ENCODE data around the gene NOS3. TPM values are rescaled to one million over a fixed set of nuclear protein-coding genes. Genes with fewer than 3 reads are reported as not detected.

NOS3 gene
- total RNA-seq, 1 donor from 2014 or later, result 0.74 TPM

GRCh38 chr7:150977382-150978125 is 13.3 kb upstream of the NOS3 start:
- peaks cover 14% of the 10 kb centered on the region for H3K4me1 Mint-ChIP-seq (ENCODE audit: low read depth)
- H3K4me3 Mint-ChIP-seq (ENCODE audit: low read depth), result peak overlapping the region; percentile 80
- H3K27ac Mint-ChIP-seq, result no peak overlapping the region
- DNase-seq (ENCODE audit: low spot score, unreplicated experiment), result no peak
- no peaks in the 10 kb centered on the region for H3K36me3 Mint-ChIP-seq (ENCODE audit: insufficient read depth)
- no peaks in the 10 kb centered on the region for H3K9me3 Mint-ChIP-seq (ENCODE audit: low read depth)
- peaks cover 60% of the 10 kb centered on the region for H3K27me3 Mint-ChIP-seq
- no peak for TF ChIP-seq CTCF (IDR thresholded peaks at IDR 0.05; ENCODE audit: unreplicated experiment)

- Mint-ChIP-seq H3K9me3 (ENCODE audit: low read depth) (no peaks in the 10 kb centered on the region), H3K4me1 (ENCODE audit: low read depth) (peaks cover 14% of the 10 kb centered on the region), H3K4me3 (ENCODE audit: low read depth) (peak within 1 kb of the TSS; percentile 80), H3K36me3 (ENCODE audit: insufficient read depth) (no peaks in the 10 kb centered on the region), H3K27me3 (peaks cover 60% of the 10 kb centered on the region), H3K27ac (peak within 1 kb of the TSS; percentile 90)
- no peak for TF ChIP-seq CTCF (IDR thresholded peaks at IDR 0.05; ENCODE audit: unreplicated experiment)
- DNase-seq (ENCODE audit: low spot score, unreplicated experiment), result peak; percentile 56
Observed at GRCh38 chr7:150978126-150978789, 12.6 kb upstream of the NOS3 start, which contains the start of gene KCNH2. Gene KCNH2 (minus strand): TSS chr7:150978321. CDS start chr7:150977913, 408 bp downstream.

- Mint-ChIP-seq H3K27me3 (peaks cover 62% of the 10 kb centered on the region), H3K9me3 (ENCODE audit: low read depth) (no peaks in the 10 kb centered on the region), H3K27ac (no peak overlapping the region), H3K4me3 (ENCODE audit: low read depth) (no peak overlapping the region), H3K4me1 (ENCODE audit: low read depth) (peaks cover 11% of the 10 kb centered on the region), H3K36me3 (ENCODE audit: insufficient read depth) (no peaks in the 10 kb centered on the region)
- no peak for DNase-seq (ENCODE audit: low spot score, unreplicated experiment)
- TF ChIP-seq CTCF (IDR thresholded peaks at IDR 0.05; ENCODE audit: unreplicated experiment), result no peak
Observed at GRCh38 chr7:150979713-150980390, 11.0 kb upstream of the NOS3 start.

- H3K4me3 Mint-ChIP-seq (ENCODE audit: low read depth), result no peak overlapping the region
- H3K4me1 Mint-ChIP-seq (ENCODE audit: low read depth), result peaks cover 10% of the 10 kb centered on the region
- no peaks in the 10 kb centered on the region for H3K36me3 Mint-ChIP-seq (ENCODE audit: insufficient read depth)
- peaks cover 62% of the 10 kb centered on the region for H3K27me3 Mint-ChIP-seq
- DNase-seq (ENCODE audit: low spot score, unreplicated experiment), result no peak
- H3K9me3 Mint-ChIP-seq (ENCODE audit: low read depth), result no peaks in the 10 kb centered on the region
- no peak for TF ChIP-seq CTCF (IDR thresholded peaks at IDR 0.05; ENCODE audit: unreplicated experiment)
- no peak overlapping the region for H3K27ac Mint-ChIP-seq
Observed at GRCh38 chr7:150980663-150981062, 10.2 kb upstream of the NOS3 start.

- Mint-ChIP-seq H3K4me1 (ENCODE audit: low read depth) (peaks cover 10% of the 10 kb centered on the region), H3K36me3 (ENCODE audit: insufficient read depth) (no peaks in the 10 kb centered on the region), H3K4me3 (ENCODE audit: low read depth) (no peak overlapping the region), H3K9me3 (ENCODE audit: low read depth) (no peaks in the 10 kb centered on the region), H3K27me3 (peaks cover 64% of the 10 kb centered on the region), H3K27ac (no peak overlapping the region)
- no peak for TF ChIP-seq CTCF (IDR thresholded peaks at IDR 0.05; ENCODE audit: unreplicated experiment)
- DNase-seq (ENCODE audit: low spot score, unreplicated experiment), result no peak
Observed at GRCh38 chr7:150981644-150982043, 9.2 kb upstream of the NOS3 start.
